ENCODE measurements around the gene CDH4.
A peak's percentile ranks its signal among the peaks of the same experiment; 100 is the strongest.

CDH4 gene

DNA sequence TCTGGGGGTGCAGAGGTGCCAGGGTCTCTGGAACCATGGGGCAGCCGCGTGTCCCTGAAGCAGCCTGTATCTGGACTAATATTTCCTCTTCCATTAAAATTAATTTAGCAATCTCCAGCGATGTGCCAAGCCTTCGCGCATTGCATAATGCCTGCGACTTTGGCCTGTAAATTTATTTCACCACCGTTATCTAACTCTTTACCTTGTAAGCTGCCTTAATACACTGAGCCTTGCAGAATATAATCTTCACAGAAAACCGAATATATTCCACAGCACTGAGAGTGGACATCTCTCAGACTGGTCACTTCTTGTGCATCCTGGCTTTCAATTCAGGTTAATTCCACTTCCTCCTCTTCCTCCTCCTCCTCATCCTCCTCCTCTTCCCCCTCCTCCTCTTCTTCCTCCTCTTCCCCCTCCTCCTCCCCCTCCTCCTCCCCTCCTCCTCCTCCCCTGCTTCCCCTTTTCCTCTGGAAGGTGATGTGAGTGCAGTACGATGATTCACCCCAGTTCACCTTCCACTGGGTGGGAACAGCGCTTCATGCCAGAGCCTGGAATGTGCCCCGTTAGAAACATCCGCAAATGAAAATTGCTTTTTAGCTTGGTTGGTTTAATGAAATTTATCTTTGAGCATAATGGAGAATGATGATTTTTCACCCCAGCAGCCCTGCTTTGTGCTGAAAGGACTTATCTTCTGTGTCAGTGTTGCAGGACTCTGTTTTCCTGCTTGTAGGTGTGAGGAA is 101.4 kb downstream of the CDH4 start:
- TF ChIP-seq, protein P1, sequence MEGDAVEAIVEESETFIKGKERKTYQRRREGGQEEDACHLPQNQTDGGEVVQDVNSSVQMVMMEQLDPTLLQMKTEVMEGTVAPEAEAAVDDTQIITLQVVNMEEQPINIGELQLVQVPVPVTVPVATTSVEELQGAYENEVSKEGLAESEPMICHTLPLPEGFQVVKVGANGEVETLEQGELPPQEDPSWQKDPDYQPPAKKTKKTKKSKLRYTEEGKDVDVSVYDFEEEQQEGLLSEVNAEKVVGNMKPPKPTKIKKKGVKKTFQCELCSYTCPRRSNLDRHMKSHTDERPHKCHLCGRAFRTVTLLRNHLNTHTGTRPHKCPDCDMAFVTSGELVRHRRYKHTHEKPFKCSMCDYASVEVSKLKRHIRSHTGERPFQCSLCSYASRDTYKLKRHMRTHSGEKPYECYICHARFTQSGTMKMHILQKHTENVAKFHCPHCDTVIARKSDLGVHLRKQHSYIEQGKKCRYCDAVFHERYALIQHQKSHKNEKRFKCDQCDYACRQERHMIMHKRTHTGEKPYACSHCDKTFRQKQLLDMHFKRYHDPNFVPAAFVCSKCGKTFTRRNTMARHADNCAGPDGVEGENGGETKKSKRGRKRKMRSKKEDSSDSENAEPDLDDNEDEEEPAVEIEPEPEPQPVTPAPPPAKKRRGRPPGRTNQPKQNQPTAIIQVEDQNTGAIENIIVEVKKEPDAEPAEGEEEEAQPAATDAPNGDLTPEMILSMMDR (conservative IDR thresholded peaks at IDR 0.05; ENCODE audit: low read depth), result no peak
- H3K27ac ChIP-seq, result peak overlapping the region; percentile 90
- ChIA-PET POLR2A (ENCODE audit: low non-redundant PET) (no interaction called here), CTCF (no interaction called here)
- peak; percentile 86 for DNase-seq (ENCODE audit: low spot score)

DNA sequence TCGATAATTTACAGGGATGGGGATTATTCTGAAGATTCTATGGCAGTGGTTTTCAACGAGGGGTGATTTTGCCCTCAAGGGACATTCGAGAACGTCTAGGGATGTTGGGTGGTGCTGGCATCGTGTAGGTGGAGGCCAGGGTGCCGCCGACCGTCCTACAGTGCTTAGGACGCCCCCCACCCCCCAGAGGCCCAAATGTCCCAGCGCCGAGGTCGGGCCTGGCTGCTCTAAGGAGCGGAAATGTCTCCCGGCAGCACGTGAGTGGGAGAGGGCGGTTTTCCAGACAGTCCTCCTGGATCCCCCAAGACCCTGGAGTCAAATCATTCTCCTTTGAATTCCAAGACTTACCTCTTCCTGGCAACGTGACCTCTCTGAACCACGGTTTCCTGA is 101.9 kb downstream of the CDH4 start:
- TF ChIP-seq, protein P1 (conservative IDR thresholded peaks at IDR 0.05; ENCODE audit: low read depth), result no peak
- DNase-seq (ENCODE audit: low spot score), result no peak
- peak overlapping the region; percentile 90 for H3K27ac ChIP-seq
- ChIA-PET CTCF (no interaction called here), POLR2A (ENCODE audit: low non-redundant PET) (no interaction called here)

DNA sequence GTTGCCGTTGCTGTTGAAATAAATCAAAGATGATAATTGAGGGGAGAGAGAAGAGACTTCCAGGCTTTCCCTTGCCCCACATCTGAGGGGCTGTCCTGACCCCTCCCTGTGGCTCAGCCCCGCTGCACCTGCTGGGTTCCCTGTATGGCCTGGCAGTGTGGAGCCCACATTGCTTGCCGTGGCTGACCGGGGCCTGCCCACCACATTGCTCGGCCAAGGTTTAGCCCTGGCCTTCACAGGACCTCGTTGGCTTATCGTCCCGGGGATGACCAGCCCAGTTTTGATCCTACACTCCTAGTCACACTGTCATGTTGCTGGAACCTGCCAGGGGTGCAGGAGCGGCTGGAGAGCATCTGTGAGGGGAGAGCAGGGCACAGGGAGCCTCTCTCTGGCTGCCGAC is 102.4 kb downstream of the CDH4 start:
- no peak for DNase-seq (ENCODE audit: low spot score)
- TF ChIP-seq, protein P1 (conservative IDR thresholded peaks at IDR 0.05; ENCODE audit: low read depth), result no peak
- CTCF ChIA-PET, result no interaction called here
- POLR2A ChIA-PET (ENCODE audit: low non-redundant PET), result no interaction called here
- H3K27ac ChIP-seq, result peak overlapping the region; percentile 90

DNA sequence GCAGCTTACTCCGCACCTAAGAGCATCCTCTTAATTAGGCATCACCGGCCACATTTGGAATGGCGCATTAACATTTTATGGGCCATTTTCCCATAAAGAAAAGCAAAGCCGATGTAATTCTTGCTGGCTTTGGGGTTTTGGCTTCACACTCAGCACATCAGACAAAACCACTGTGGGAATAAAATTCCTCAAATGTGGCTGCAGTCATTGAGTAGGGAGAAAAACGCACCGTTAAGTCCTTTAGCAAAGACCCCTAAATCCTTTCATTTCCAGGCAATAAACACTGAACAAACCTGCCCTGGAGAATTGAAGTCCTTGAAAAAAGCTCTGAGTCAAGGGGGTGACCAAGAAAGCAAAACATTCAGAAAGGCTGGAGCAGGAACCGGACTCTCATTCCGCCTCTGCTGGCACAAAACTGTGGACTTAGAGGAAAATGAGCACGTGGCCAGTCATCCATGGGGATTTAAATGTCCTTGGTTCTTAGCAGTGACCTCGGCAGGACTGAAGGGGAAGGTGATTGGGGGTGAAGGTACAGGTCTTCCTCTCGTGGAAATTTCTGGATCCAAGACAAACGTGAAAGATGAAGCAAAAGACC is 102.9 kb downstream of the CDH4 start:
- peak overlapping the region; percentile 90 for H3K27ac ChIP-seq
- POLR2A ChIA-PET (ENCODE audit: low non-redundant PET), result no interaction called here
- TF ChIP-seq, protein P1 (conservative IDR thresholded peaks at IDR 0.05; ENCODE audit: low read depth), result no peak
- CTCF ChIA-PET, result interaction anchor here (0.6 kb wide), 1 partner anchor 1143 kb away, joined by 3 read pairs; no protein-coding TSS in a partner anchor
- DNase-seq (ENCODE audit: low spot score), result no peak

DNA sequence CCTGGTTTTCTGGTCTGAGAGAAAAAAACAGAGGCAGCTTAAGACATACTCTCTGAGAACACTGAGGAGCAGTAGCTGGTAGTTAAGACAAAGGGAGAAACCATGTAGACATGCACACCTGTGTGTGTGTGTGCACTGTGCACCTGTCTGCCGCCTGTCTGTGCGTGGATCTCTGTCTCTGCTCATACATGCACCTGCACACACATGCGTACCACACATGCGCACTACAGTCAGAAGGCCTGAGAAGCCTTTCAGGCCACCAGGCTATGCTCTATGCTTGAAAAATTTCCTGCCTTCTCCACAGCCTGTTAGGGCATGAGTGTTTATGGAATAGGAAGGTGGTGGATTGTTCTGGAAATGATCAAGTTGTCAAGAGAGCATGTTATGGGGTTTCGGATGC is 103.5 kb downstream of the CDH4 start:
- ChIA-PET POLR2A (ENCODE audit: low non-redundant PET) (no interaction called here), CTCF (interaction anchor here (0.6 kb wide), 1 partner anchor 1144 kb away, joined by 3 read pairs; no protein-coding TSS in a partner anchor)
- TF ChIP-seq, protein P1 (conservative IDR thresholded peaks at IDR 0.05; ENCODE audit: low read depth), result no peak
- no peak overlapping the region for H3K27ac ChIP-seq
- no peak for DNase-seq (ENCODE audit: low spot score)

DNA sequence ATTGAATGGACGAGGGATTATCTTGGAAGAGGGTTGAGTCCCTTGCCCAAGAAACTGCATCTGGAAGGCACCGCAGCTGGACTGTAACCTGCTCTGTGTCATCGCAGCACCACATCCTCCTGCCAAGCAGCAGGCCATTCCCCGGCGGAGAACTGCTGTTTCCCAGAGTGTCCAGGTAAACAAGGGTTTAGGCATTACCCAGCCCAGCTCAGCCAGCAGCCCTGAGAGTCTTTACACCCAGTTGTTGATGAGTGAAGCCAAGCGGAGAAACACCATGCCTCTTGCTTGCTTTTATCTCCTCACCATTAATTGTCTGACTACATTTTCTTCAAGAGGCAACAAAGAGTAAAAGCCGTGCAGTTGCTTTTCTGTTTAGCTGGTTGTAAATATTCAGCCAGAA is 104.1 kb downstream of the CDH4 start:
- POLR2A ChIA-PET (ENCODE audit: low non-redundant PET), result no interaction called here
- DNase-seq (ENCODE audit: low spot score), result no peak
- TF ChIP-seq, protein P1 (conservative IDR thresholded peaks at IDR 0.05; ENCODE audit: low read depth), result no peak
- no peak overlapping the region for H3K27ac ChIP-seq
- CTCF ChIA-PET, result interaction anchor here (0.6 kb wide), 2 partner anchors 357 to 547 kb away, joined by 3 read pairs; no protein-coding TSS in a partner anchor
